Glomerular visceral epithelial cell (primary cell): ENCODE measurements around the gene IFI44L.
A peak's percentile ranks its signal among the peaks of the same experiment; 100 is the strongest.

ENCODE experiments used
- DNase-seq: peaks from one replicate; pipeline ENCODE4 v3.0.0-alpha.2; 2016; ENCODE audit errors: extremely low spot score

Gene IFI44L

GRCh38 chr1:78641558-78641957, 21.3 kb downstream of the IFI44L start:
- no peak for DNase-seq

GRCh38 chr1:78645723-78646122, 25.5 kb downstream of the IFI44L start:
- no peak for DNase-seq

- no peak for DNase-seq
Observed at GRCh38 chr1:78647238-78647637, 27.0 kb downstream of the IFI44L start.

- DNase-seq = peak; percentile 80
Observed at GRCh38 chr1:78649628-78650027, 29.4 kb downstream of the IFI44L start, which contains the start of gene IFI44. Gene IFI44, plus strand, starts transcription at chr1:78649831. Its CDS starts 365 bp downstream, at chr1:78650196.

- peak; percentile 17 for DNase-seq
Observed at GRCh38 chr1:78650114-78650660, 29.9 kb downstream of the IFI44L start.

GRCh38 chr1:78651241-78651640, 31.0 kb downstream of the IFI44L start:
- DNase-seq = no peak

- DNase-seq = no peak
Observed at GRCh38 chr1:78652019-78652560, 31.8 kb downstream of the IFI44L start.

GRCh38 chr1:78658901-78659300, 38.7 kb downstream of the IFI44L start:
- DNase-seq = no peak

- no peak for DNase-seq
Observed at GRCh38 chr1:78663923-78664322, 43.7 kb downstream of the IFI44L start.

GRCh38 chr1:78664763-78665162, 44.5 kb downstream of the IFI44L start:
- DNase-seq = no peak

- no peak for DNase-seq
Observed at GRCh38 chr1:78665809-78666208, 45.6 kb downstream of the IFI44L start.

- DNase-seq = no peak
Observed at GRCh38 chr1:78667939-78668338, 47.7 kb downstream of the IFI44L start.

- DNase-seq = no peak
Observed at GRCh38 chr1:78668427-78668826, 48.2 kb downstream of the IFI44L start.

GRCh38 chr1:78672428-78672827, 52.2 kb downstream of the IFI44L start:
- no peak for DNase-seq

- no peak for DNase-seq
Observed at GRCh38 chr1:78673120-78673519, 52.9 kb downstream of the IFI44L start.

- DNase-seq = peak; percentile 62
Observed at GRCh38 chr1:78676347-78676982, 56.2 kb downstream of the IFI44L start.

GRCh38 chr1:78676993-78677392, 56.7 kb downstream of the IFI44L start:
- no peak for DNase-seq

- no peak for DNase-seq
Observed at GRCh38 chr1:78677788-78678187, 57.5 kb downstream of the IFI44L start.

GRCh38 chr1:78678324-78678723, 58.1 kb downstream of the IFI44L start:
- DNase-seq = no peak

- no peak for DNase-seq
Observed at GRCh38 chr1:78681265-78681664, 61.0 kb downstream of the IFI44L start.

- DNase-seq = no peak
Observed at GRCh38 chr1:78682496-78682895, 62.2 kb downstream of the IFI44L start.

- no peak for DNase-seq
Observed at GRCh38 chr1:78683079-78683478, 62.8 kb downstream of the IFI44L start.

GRCh38 chr1:78687315-78687714, 67.1 kb downstream of the IFI44L start:
- DNase-seq = no peak

- DNase-seq = peak; percentile 8
Observed at GRCh38 chr1:78687914-78688313, 67.7 kb downstream of the IFI44L start.
